Raji (cell line): ENCODE data around the gene ACTR5.

ENCODE experiments used
- POLR2A ChIP-seq: IDR thresholded peaks from 2 replicates; pipeline ENCODE4 v1.6.1; 2011; ENCODE audit warnings: low read depth, low read length, control low read depth; ENCODE audit not compliant: insufficient read depth

Gene ACTR5

DNA sequence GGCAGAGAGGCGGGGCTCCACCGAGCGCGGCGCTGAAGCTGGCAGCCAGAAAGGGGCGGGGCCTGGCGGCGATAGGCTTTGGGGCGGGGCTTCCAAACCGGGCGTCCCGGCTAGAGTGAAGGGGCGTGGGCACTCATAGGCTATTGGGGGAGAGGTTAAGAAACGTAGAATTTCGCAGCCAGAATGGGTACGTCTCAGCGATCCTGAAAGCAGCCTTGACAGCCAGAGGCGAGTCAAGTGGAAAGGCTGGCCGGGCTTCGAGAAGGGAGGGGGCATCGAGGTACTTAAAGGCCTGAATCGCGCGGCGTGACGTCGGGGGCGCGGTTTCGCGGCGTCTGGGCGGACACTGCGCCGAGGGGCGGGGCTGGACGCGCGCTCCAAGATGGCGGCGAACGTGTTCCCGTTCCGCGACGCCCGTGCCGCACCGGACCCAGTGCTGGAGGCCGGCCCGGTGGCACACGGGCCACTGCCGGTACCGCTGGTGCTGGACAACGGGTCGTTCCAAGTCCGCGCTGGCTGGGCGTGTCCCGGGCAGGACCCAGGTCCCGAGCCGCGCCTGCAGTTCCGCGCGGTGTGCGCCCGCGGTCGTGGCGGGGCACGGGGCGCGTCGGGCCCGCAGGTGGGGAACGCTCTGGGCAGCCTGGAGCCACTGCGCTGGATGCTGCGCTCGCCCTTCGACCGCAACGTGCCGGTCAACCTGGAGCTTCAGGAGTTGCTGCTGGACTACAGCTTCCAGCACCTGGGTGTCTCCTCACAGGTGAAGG is at the start of gene ACTR5:
ACTR5 (plus strand) TSS at position 364 of the 764 bp plus-strand sequence; CDS start at position 383, 19 bp downstream.
- TF ChIP-seq POLR2A = peak; percentile 85

DNA sequence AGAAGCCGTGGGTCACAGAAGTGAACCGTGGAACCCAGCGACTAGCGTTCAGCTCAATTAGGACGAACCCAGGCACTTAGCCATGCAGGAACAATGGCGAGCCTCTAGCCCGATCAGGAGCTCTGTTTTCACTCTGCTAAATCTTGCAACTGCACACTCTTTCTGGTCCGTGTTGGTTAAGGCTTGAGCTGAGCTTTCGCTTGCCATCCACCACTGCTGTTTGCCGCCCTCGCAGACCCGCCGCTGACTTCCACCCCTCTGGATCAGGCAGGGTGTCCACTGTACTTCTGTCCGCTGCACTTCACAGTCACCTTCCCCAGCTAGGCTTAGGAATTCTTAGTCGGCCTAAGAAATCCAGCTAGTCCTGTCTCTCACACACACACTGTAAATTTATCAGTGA is 49.7 kb upstream of the ACTR5 start:
- no peak for TF ChIP-seq POLR2A

GRCh38 chr20:38700141-38700540 is 48.1 kb upstream of the ACTR5 start:
- TF ChIP-seq POLR2A = no peak

GRCh38 chr20:38700926-38701325 is 47.3 kb upstream of the ACTR5 start:
- no peak for TF ChIP-seq POLR2A

GRCh38 chr20:38703526-38703925 is 44.7 kb upstream of the ACTR5 start:
- TF ChIP-seq POLR2A = no peak

- no peak for TF ChIP-seq POLR2A
Measured at GRCh38 chr20:38704136-38704535, 44.1 kb upstream of the ACTR5 start.

- TF ChIP-seq POLR2A = no peak
Measured at GRCh38 chr20:38706509-38706908, 41.8 kb upstream of the ACTR5 start.

DNA sequence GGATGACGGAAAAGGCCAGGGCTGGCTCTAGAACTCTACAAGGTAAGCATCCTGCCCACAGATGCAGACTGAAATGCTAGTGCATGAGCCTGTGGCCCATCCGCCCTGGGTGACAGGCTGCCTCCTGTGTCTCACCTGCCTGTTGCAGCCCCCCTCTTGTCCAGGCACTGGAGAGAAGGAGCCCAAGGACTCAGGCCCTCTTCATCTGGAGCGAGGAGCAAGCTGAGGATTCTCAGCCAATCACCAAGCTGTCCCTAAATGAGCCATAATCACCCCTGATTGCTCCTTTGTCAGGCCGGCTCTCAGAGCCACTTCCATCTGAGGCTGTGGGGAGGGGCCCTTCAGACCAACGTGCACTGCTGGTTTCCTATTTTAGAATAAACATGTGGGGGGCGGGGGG is 34.0 kb upstream of the ACTR5 start:
- TF ChIP-seq POLR2A = no peak

- no peak for TF ChIP-seq POLR2A
Measured at GRCh38 chr20:38715646-38716045, 32.6 kb upstream of the ACTR5 start.

DNA sequence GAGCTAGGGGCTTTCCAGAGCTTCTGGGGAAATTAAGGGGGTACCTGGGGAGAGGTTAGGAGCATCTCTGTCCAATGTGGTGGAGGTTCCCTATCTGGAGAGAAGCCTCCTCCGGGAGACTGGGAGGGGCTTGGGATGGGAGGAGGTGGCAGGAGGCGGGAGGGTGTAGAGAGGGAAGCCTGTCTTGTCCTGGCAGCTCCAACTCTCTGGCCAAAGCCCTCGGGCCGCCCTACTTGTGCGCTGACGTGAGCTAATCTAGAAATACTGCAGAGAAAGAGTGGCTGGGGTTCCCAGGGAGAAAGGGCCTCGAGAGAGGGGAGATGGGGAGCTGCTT is 25.6 kb upstream of the ACTR5 start:
- no peak for TF ChIP-seq POLR2A

DNA sequence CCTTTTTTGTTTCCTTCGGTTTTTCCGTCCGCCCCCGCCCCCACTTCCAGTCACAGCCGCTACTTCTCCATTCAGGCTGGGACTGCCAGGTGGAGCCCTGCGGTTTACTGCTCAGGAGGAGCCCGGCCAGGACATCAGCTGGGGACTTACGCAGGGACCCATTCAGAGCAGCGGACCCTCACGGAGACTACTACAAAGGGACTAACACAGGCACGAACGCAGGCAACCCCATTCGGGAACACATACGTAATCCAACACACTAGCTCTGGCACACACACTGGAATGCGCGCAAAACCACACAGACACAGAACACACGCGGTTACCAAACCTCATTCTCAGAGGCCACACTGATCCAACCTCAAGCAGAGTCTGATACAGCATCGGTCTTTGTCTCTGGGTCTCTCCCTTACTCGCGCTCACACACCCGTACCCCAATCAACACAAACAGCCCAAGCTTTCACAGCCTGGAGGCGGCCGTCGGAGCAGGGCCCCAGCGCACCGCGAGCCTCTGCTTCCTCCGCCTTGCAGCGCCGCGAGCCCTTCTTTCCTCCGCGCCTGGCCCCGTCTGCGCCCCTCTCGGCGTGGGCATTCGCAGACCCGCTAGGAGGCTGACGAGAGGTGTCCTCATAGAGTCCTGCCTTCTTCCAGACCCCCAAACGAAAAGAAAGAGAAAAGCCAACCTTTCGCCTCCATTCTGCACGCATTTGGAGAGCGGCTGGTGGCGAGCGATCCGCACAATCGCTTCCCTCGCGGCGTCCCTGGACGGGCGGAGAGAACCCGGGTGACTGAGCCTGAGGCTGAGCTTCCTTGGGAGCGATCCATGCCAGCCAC is 25.0 kb upstream of the ACTR5 start:
- no peak for TF ChIP-seq POLR2A

DNA sequence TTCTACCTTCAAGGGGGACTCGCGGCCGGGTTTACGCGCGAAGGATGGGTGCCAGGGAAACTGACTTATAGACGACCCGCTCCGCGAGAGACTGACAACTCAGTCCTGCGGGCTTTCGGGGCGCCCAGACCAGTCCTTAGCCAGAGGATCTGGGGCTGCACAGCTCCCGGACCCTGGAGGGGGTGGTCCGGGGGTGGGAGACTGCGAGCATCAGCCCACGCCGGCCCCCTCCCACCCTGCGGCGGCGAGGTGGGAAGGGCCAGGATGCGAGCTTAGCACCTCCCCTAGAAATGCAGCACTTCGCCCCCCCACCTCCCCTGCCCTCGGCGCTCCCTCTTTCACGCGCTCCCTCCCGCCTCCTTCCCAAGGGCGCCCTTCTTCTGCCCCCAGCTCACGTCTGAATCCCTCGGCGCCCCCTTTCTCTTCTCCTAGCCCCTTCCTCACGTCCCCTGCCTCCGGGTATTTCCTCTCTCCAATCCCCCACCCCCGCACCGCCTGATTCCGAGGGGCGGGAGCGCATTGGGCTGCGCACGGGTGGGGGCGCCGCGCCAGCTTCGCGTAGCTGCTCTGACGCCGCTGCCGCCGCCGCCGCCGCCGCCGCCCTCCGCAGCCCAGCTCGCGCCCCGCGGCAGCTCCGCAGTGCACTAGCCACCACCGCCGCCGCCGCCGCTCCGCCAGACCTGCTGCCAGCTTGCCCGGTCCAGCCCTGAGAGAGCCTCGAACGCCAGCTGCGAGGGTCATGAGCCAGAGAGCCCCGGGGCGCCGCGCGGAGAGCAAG is 24.2 kb upstream of the ACTR5 start, which contains the start of gene SLC32A1:
SLC32A1 (plus strand) TSS at position 639 of the 778 bp plus-strand sequence. CDS start 239 bp downstream, outside the sequence.
- no peak for TF ChIP-seq POLR2A

DNA sequence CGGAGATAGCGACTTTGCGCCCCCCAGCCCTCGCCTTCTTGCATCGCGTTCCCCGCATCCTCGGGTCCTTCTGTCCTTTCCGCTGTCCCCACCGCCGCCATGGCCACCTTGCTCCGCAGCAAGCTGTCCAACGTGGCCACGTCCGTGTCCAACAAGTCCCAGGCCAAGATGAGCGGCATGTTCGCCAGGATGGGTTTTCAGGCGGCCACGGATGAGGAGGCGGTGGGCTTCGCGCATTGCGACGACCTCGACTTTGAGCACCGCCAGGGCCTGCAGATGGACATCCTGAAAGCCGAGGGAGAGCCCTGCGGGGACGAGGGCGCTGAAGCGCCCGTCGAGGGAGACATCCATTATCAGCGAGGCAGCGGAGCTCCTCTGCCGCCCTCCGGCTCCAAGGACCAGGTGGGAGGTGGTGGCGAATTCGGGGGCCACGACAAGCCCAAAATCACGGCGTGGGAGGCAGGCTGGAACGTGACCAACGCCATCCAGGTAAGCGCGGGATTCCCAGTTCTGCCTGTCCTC is 23.6 kb upstream of the ACTR5 start:
- no peak for TF ChIP-seq POLR2A

DNA sequence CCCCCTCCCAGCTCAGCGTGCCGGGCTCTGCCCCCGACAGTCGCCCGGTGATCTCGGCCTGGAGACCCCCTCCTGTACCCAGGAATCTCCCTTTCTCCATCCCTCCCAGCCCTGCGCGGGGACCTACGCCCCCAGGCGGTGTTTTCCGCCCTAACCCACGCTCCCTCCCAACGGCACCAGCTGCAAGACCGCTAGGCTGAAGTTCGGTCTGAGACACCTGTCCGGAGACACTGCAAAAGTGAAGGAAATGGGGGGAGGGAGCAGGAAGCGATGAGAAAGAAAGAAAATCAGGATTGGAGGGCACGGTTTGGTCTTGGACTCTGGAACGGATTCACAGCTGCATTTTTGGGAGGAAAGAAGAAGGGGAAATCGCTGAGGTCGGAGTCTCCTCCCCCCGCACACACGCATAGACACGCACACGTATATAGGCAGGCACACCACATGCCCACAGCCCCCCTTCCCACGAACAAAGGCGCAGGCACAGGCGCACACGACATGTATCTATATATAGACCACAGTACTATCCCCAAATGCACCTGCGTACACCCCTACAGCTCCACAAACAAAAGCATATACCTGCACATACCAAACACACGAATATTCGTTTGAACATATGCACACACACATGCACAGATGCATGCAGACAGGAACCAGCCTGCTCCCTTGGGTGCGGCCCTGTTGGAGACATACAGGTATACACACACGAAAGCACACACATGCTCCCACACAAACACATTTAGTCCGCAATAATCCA is 22.9 kb upstream of the ACTR5 start:
- no peak for TF ChIP-seq POLR2A
